Mesothelial cell of epicardium (in vitro differentiated cells): Measurements from ENCODE around the gene KCNJ4. TPM values are rescaled to one million over a fixed set of nuclear protein-coding genes. Genes with fewer than 3 reads are reported as not detected.

Experiments
- DNase-seq, 2 experiments: peaks; one replicate each; pipeline ENCODE4 v3.0.0; 2021; ENCODE audit warnings: low spot score in 2 of 2; ENCODE audit not compliant: unreplicated experiment in 2 of 2
- H3K27ac Mint-ChIP-seq: 2 replicates; pipeline ENCODE4 v1.8.0; 2021; ENCODE audit warnings: mixed read lengths
- H3K27me3 Mint-ChIP-seq: 2 replicates; pipeline ENCODE4 v1.8.0; 2021; ENCODE audit warnings: low read depth, mixed read lengths
- H3K36me3 Mint-ChIP-seq: 2 replicates; pipeline ENCODE4 v1.8.0; 2021; ENCODE audit warnings: mixed read lengths
- H3K4me1 Mint-ChIP-seq: 2 replicates; pipeline ENCODE4 v1.8.0; 2021; ENCODE audit warnings: mixed read lengths
- H3K4me3 Mint-ChIP-seq: 2 replicates; pipeline ENCODE4 v1.8.0; 2021; ENCODE audit warnings: mild to moderate bottlenecking, moderate library complexity, mixed read lengths
- H3K9me3 Mint-ChIP-seq: 2 replicates; pipeline ENCODE4 v1.8.0; 2021; ENCODE audit warnings: mixed read lengths
- total RNA-seq: library from RNA; stranded (reverse); gene quantifications from 3 replicates; pipeline ENCODE4 v1.2.1, GENCODE V29; 2021
- TF ChIP-seq, protein P1 (sequence below): fragments of 200-600 bp; sonication (generic); IDR thresholded peaks from one replicate; pipeline ENCODE4 v1.5.0; 2021; ENCODE audit warnings: antibody characterized with exemption; ENCODE audit not compliant: unreplicated experiment

Gene KCNJ4
- total RNA-seq, 1 donor from 2014 or later, result 2.6 TPM

DNA sequence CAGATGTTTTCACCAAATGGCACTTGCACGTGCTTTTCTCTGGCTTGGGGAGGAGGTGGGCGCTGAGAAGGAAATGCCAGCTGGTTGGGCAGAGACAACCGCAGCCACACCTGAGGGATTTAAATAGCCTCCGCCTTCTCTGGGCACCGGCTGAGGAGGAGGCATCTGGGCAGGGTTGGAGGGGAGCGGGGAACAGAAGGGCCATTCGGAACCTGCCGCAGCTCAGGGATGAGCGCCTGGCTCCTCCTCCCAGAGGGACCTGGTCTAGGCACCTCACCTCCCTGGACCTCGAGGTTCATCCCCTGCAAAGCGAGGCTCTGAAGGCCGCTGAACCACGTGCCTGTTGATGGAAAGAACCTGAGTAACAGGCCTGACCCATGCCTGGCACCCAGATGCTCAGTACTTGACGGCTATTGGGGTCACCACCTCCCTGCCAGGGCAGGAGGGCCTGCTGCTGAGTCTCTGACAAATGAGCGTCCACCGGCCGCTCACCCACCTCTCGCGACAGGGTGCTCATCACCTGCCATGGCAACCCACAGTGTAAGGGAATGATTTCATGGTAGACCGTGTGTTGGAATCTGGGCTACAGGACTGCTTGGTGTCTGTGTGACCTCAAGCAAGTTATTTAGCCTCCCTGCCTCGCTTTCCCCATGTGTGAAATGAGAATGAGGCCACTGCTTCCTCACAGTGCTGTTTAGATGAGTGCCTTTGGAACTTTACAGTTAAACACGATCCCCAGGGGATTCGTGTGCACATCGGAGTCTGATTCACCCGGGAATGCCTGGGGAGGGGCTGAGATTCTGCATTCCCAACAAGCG, 10.9 kb upstream of the KCNJ4 start:
- TF ChIP-seq, protein P1, sequence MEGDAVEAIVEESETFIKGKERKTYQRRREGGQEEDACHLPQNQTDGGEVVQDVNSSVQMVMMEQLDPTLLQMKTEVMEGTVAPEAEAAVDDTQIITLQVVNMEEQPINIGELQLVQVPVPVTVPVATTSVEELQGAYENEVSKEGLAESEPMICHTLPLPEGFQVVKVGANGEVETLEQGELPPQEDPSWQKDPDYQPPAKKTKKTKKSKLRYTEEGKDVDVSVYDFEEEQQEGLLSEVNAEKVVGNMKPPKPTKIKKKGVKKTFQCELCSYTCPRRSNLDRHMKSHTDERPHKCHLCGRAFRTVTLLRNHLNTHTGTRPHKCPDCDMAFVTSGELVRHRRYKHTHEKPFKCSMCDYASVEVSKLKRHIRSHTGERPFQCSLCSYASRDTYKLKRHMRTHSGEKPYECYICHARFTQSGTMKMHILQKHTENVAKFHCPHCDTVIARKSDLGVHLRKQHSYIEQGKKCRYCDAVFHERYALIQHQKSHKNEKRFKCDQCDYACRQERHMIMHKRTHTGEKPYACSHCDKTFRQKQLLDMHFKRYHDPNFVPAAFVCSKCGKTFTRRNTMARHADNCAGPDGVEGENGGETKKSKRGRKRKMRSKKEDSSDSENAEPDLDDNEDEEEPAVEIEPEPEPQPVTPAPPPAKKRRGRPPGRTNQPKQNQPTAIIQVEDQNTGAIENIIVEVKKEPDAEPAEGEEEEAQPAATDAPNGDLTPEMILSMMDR, result no peak
- no peaks in the 10 kb centered on the region for H3K36me3 Mint-ChIP-seq
- H3K27me3 Mint-ChIP-seq, result peaks cover 15% of the 10 kb centered on the region
- H3K4me3 Mint-ChIP-seq, result no peak overlapping the region
- DNase-seq, result no peak
- H3K9me3 Mint-ChIP-seq, result no peaks in the 10 kb centered on the region
- H3K4me1 Mint-ChIP-seq, result peaks cover 37% of the 10 kb centered on the region
- H3K27ac Mint-ChIP-seq, result no peak overlapping the region

- TF ChIP-seq, protein P1, result no peak
- Mint-ChIP-seq H3K4me3 (no peak overlapping the region), H3K4me1 (peaks cover 37% of the 10 kb centered on the region), H3K9me3 (no peaks in the 10 kb centered on the region), H3K27me3 (peaks cover 20% of the 10 kb centered on the region), H3K36me3 (no peaks in the 10 kb centered on the region), H3K27ac (no peak overlapping the region)
- no peak for DNase-seq
These were observed 10.1 kb upstream of the KCNJ4 start for GRCh38 chr22:38464992-38465672.

DNA sequence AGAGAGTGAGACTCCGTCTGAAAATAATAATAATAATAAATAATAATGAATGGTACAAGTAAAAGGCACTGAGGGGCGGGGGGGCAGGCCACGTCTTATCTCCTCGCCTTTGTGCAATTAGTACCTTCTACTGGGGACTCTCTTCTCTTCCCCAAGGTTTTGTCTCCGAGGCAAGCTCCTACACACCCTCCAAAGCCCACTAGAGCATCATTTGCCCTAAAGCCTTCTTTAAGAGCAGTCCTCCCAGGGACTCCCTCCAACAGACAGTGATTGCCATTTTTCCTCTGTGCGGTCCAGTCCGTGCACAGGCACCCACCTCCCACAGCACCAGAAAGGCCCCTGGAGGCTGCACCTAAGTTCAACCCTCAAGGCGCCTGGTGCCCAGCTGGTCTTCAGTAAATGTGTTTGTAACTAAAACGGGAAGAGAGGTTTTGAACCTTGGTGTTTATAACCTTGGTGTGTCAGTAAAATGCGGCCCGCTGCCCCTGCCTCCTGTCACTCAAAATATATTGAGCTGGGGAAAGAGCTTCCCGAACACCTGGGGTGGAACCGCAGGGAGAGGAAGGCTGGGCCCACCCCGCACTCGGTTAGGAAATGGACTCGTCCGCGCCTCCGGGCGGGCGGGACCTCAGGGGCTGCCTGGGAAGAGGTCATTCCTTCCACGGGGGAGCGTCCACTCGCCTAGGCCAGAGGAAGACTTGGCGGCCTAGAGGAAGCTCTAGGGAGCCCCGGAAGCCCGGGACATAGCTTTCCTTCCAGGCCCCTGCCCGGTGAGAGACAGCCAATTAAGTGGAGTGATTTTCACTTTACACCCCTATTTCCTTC, 8.2 kb upstream of the KCNJ4 start:
- peaks cover 31% of the 10 kb centered on the region for H3K4me1 Mint-ChIP-seq
- TF ChIP-seq, protein P1, result no peak
- no peaks in the 10 kb centered on the region for H3K36me3 Mint-ChIP-seq
- DNase-seq, result no peak
- no peak overlapping the region for H3K27ac Mint-ChIP-seq
- peak overlapping the region; percentile 40 for H3K4me3 Mint-ChIP-seq
- peaks cover 20% of the 10 kb centered on the region for H3K27me3 Mint-ChIP-seq
- no peaks in the 10 kb centered on the region for H3K9me3 Mint-ChIP-seq

DNA sequence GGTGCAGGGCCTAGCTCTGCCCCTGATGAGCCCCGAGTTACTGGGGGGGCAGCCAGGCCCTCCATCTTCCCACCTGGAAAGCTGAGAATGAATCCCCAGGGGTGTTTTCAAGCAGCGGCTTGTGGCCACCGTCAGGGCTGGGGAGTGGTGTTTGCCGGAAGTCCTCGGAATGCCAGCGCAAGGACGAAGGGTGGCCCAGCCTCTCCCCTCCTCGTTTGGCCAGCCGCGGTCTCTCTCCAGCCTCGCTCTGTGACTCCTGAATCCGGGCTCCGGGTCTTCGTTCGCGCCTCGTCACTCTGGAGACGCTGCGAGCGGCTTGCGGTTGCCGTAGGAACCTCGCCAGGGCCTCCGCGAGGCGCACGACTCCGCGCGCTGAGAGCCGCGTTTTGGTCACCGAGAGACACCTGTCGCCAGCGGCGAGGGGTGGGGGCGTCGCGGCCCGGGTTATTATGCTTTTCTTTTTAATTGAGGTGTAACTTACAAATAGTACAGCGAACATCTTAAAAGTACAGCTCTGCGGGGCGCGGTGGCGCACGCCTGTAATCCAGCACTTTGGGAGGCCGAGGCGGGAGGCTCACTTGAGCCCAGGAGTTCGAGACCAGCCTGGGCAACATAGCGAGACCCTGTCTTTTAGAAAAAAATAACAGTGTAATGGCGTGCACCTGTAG, 6.5 kb upstream of the KCNJ4 start:
- no peak overlapping the region for H3K27ac Mint-ChIP-seq

GRCh38 chr22:38461057-38461413, 6.0 kb upstream of the KCNJ4 start:
- peaks cover 23% of the 10 kb centered on the region for H3K27me3 Mint-ChIP-seq
- H3K9me3 Mint-ChIP-seq, result no peaks in the 10 kb centered on the region
- H3K4me3 Mint-ChIP-seq, result peak overlapping the region; percentile 43
- TF ChIP-seq, protein P1, result no peak
- H3K4me1 Mint-ChIP-seq, result peaks cover 40% of the 10 kb centered on the region
- no peaks in the 10 kb centered on the region for H3K36me3 Mint-ChIP-seq
- DNase-seq, result no peak
- no peak overlapping the region for H3K27ac Mint-ChIP-seq

More for the DNA sequence above, 6.5 kb upstream of the KCNJ4 start:
- H3K27me3 Mint-ChIP-seq, result peaks cover 21% of the 10 kb centered on the region
- peak overlapping the region; percentile 43 for H3K4me3 Mint-ChIP-seq
- DNase-seq, result peak; percentile 72 to 87
- no peaks in the 10 kb centered on the region for H3K36me3 Mint-ChIP-seq
- H3K4me1 Mint-ChIP-seq, result peaks cover 36% of the 10 kb centered on the region
- TF ChIP-seq, protein P1, result no peak
- H3K9me3 Mint-ChIP-seq, result no peaks in the 10 kb centered on the region
